Measurements from ENCODE around the gene SMIM33. TPM values are rescaled to one million over a fixed set of nuclear protein-coding genes. Genes with fewer than 3 reads are reported as not detected.
"Not testable (repeated sequence)": the region's sequence is repeated elsewhere in the genome, so short reads cannot be mapped to it uniquely, and the experiment has no call there.

Gene SMIM33
- total and polyA plus RNA-seq, 5 donors from 2014 or later, result 0.08 to 1.9 (median 0.72) TPM

- Mint-ChIP-seq H3K9me3 (no peaks in the 10 kb centered on the region), H3K36me3 (no peaks in the 10 kb centered on the region)
- no peak for ATAC-seq (ENCODE audit: low read depth in 2 of 2)
Measured at GRCh38 chr5:139492700-139493192, 21.9 kb downstream of the SMIM33 start.

GRCh38 chr5:139494256-139494655, 23.5 kb downstream of the SMIM33 start:
- no peak overlapping the region for H3K4me3 ChIP-seq (ENCODE audit: low read depth, low read length)
- DNase-seq (no peak), ATAC-seq (ENCODE audit: low read depth in 2 of 2) (no peak)
- no peaks in the 10 kb centered on the region for H3K36me3 ChIP-seq (ENCODE audit: control insufficient read depth, insufficient read depth, low read length)
- H3K9me3 Mint-ChIP-seq, result no peaks in the 10 kb centered on the region
- H3K27me3 ChIP-seq (ENCODE audit: control insufficient read depth, insufficient read depth, low read length), result no peaks in the 10 kb centered on the region
- H3K4me1 Mint-ChIP-seq, result peaks cover 0 to 17% (median 12%) of the 10 kb centered on the region in 4 donors
- H3K9me3 ChIP-seq (ENCODE audit: control insufficient read depth in 2 of 2, low read length in 2 of 2), result no peaks in the 10 kb centered on the region
- no peaks in the 10 kb centered on the region for H3K27me3 Mint-ChIP-seq
- H3K4me1 ChIP-seq (ENCODE audit: control insufficient read depth, insufficient read depth, low read length, poor library complexity, severe bottlenecking), result no peaks in the 10 kb centered on the region
- H3K36me3 Mint-ChIP-seq, result no peaks in the 10 kb centered on the region
- H3K4me3 Mint-ChIP-seq, result no peak overlapping the region
- H3K27ac ChIP-seq (ENCODE audit: insufficient read depth, low read length, poor library complexity, severe bottlenecking), result no peak overlapping the region
- H3K27ac Mint-ChIP-seq, result no peak overlapping the region

More at GRCh38 chr5:139492700-139493192, 21.9 kb downstream of the SMIM33 start:
- no peaks in the 10 kb centered on the region for H3K27me3 Mint-ChIP-seq
- H3K4me3 ChIP-seq (ENCODE audit: low read depth, low read length), result no peak overlapping the region
- no peaks in the 10 kb centered on the region for H3K9me3 ChIP-seq (ENCODE audit: control insufficient read depth in 2 of 2, low read length in 2 of 2)
- H3K4me3 Mint-ChIP-seq, result no peak overlapping the region
- peaks cover 6% of the 10 kb centered on the region for H3K4me1 ChIP-seq (ENCODE audit: control insufficient read depth, insufficient read depth, low read length, poor library complexity, severe bottlenecking)
- H3K4me1 Mint-ChIP-seq, result peaks cover 0 to 20% (median 18%) of the 10 kb centered on the region in 4 donors
- no peak for DNase-seq
- H3K27me3 ChIP-seq (ENCODE audit: control insufficient read depth, insufficient read depth, low read length), result no peaks in the 10 kb centered on the region
- peak overlapping the region in 1 of 3 donors; percentile 20 for H3K27ac Mint-ChIP-seq
- no peaks in the 10 kb centered on the region for H3K36me3 ChIP-seq (ENCODE audit: control insufficient read depth, insufficient read depth, low read length)
- no peak overlapping the region for H3K27ac ChIP-seq (ENCODE audit: insufficient read depth, low read length, poor library complexity, severe bottlenecking)

GRCh38 chr5:139494832-139495231, 24.0 kb downstream of the SMIM33 start:
- Mint-ChIP-seq H3K36me3 (no peaks in the 10 kb centered on the region), H3K4me1 (peaks cover 0 to 17% (median 12%) of the 10 kb centered on the region in 4 donors), H3K27ac (no peak overlapping the region), H3K4me3 (no peak overlapping the region), H3K9me3 (no peaks in the 10 kb centered on the region), H3K27me3 (no peaks in the 10 kb centered on the region)
- no peak overlapping the region for H3K27ac ChIP-seq (ENCODE audit: insufficient read depth, low read length, poor library complexity, severe bottlenecking)
- no peaks in the 10 kb centered on the region for H3K36me3 ChIP-seq (ENCODE audit: control insufficient read depth, insufficient read depth, low read length)
- ATAC-seq (ENCODE audit: low read depth in 2 of 2) (no peak), DNase-seq (no peak)
- no peak overlapping the region for H3K4me3 ChIP-seq (ENCODE audit: low read depth, low read length)
- H3K27me3 ChIP-seq (ENCODE audit: control insufficient read depth, insufficient read depth, low read length), result no peaks in the 10 kb centered on the region
- no peaks in the 10 kb centered on the region for H3K9me3 ChIP-seq (ENCODE audit: control insufficient read depth in 2 of 2, low read length in 2 of 2)
- no peaks in the 10 kb centered on the region for H3K4me1 ChIP-seq (ENCODE audit: control insufficient read depth, insufficient read depth, low read length, poor library complexity, severe bottlenecking)

GRCh38 chr5:139495638-139496435, 25.0 kb downstream of the SMIM33 start:
- Histone ChIP-seq H3K27ac (ENCODE audit: insufficient read depth, low read length, poor library complexity, severe bottlenecking) (no peak overlapping the region), H3K4me3 (ENCODE audit: low read depth, low read length) (no peak overlapping the region), H3K27me3 (ENCODE audit: control insufficient read depth, insufficient read depth, low read length) (no peaks in the 10 kb centered on the region), H3K9me3 (ENCODE audit: control insufficient read depth in 2 of 2, low read length in 2 of 2) (no peaks in the 10 kb centered on the region), H3K4me1 (ENCODE audit: control insufficient read depth, insufficient read depth, low read length, poor library complexity, severe bottlenecking) (no peaks in the 10 kb centered on the region), H3K36me3 (ENCODE audit: control insufficient read depth, insufficient read depth, low read length) (no peaks in the 10 kb centered on the region)
- no peaks in the 10 kb centered on the region for H3K9me3 Mint-ChIP-seq
- H3K4me1 Mint-ChIP-seq, result peaks cover 0 to 17% (median 12%) of the 10 kb centered on the region in 4 donors
- no peak overlapping the region for H3K4me3 Mint-ChIP-seq
- no peaks in the 10 kb centered on the region for H3K27me3 Mint-ChIP-seq
- ATAC-seq (ENCODE audit: low read depth in 2 of 2) (no peak), DNase-seq (no peak)
- peak overlapping the region; percentile 43 to 84 (median 52) for H3K27ac Mint-ChIP-seq
- H3K36me3 Mint-ChIP-seq, result no peaks in the 10 kb centered on the region

GRCh38 chr5:139501381-139501780, 30.6 kb downstream of the SMIM33 start:
- no peaks in the 10 kb centered on the region for H3K36me3 ChIP-seq (ENCODE audit: control insufficient read depth, insufficient read depth, low read length)
- Mint-ChIP-seq H3K36me3 (no peaks in the 10 kb centered on the region), H3K4me1 (no peaks in the 10 kb centered on the region), H3K27ac (peak overlapping the region in 1 of 3 donors; percentile 56), H3K9me3 (no peaks in the 10 kb centered on the region), H3K27me3 (no peaks in the 10 kb centered on the region), H3K4me3 (no peak overlapping the region)
- no peak overlapping the region for H3K4me3 ChIP-seq (ENCODE audit: low read depth, low read length)
- H3K27ac ChIP-seq (ENCODE audit: insufficient read depth, low read length, poor library complexity, severe bottlenecking), result no peak overlapping the region
- no peaks in the 10 kb centered on the region for H3K9me3 ChIP-seq (ENCODE audit: control insufficient read depth in 2 of 2, low read length in 2 of 2)
- ATAC-seq (ENCODE audit: low read depth in 2 of 2) (no peak), DNase-seq (no peak)
- no peaks in the 10 kb centered on the region for H3K4me1 ChIP-seq (ENCODE audit: control insufficient read depth, insufficient read depth, low read length, poor library complexity, severe bottlenecking)
- H3K27me3 ChIP-seq (ENCODE audit: control insufficient read depth, insufficient read depth, low read length), result no peaks in the 10 kb centered on the region

- H3K9me3 Mint-ChIP-seq; H3K27me3 Mint-ChIP-seq; H3K9me3 ChIP-seq (ENCODE audit: control insufficient read depth in 2 of 2, low read length in 2 of 2); H3K27ac ChIP-seq (ENCODE audit: insufficient read depth, low read length, poor library complexity, severe bottlenecking); H3K27me3 ChIP-seq (ENCODE audit: control insufficient read depth, insufficient read depth, low read length); H3K4me1 Mint-ChIP-seq; ATAC-seq (ENCODE audit: low read depth in 2 of 2); DNase-seq; H3K27ac Mint-ChIP-seq; H3K36me3 Mint-ChIP-seq; H3K36me3 ChIP-seq (ENCODE audit: control insufficient read depth, insufficient read depth, low read length); H3K4me1 ChIP-seq (ENCODE audit: control insufficient read depth, insufficient read depth, low read length, poor library complexity, severe bottlenecking); H3K4me3 ChIP-seq (ENCODE audit: low read depth, low read length); H3K4me3 Mint-ChIP-seq: not testable (repeated sequence)
Measured at GRCh38 chr5:139503036-139503817, 32.4 kb downstream of the SMIM33 start.

- DNase-seq; H3K27ac ChIP-seq (ENCODE audit: insufficient read depth, low read length, poor library complexity, severe bottlenecking); ATAC-seq (ENCODE audit: low read depth in 2 of 2); H3K27me3 ChIP-seq (ENCODE audit: control insufficient read depth, insufficient read depth, low read length); H3K9me3 ChIP-seq (ENCODE audit: control insufficient read depth in 2 of 2, low read length in 2 of 2); H3K4me3 ChIP-seq (ENCODE audit: low read depth, low read length); H3K27me3 Mint-ChIP-seq; H3K4me1 ChIP-seq (ENCODE audit: control insufficient read depth, insufficient read depth, low read length, poor library complexity, severe bottlenecking); H3K4me1 Mint-ChIP-seq; H3K27ac Mint-ChIP-seq; H3K4me3 Mint-ChIP-seq; H3K9me3 Mint-ChIP-seq; H3K36me3 ChIP-seq (ENCODE audit: control insufficient read depth, insufficient read depth, low read length); H3K36me3 Mint-ChIP-seq: not testable (repeated sequence)
Measured at GRCh38 chr5:139503879-139504278, 33.1 kb downstream of the SMIM33 start.
